Aorta (tissue), 5 donors: ENCODE data around the gene CDH16. TPM values are rescaled to one million over a fixed set of nuclear protein-coding genes. Genes with fewer than 3 reads are reported as not detected.
"Not testable (repeated sequence)": the region's sequence is repeated elsewhere in the genome, so short reads cannot be mapped to it uniquely, and the experiment has no call there.

Experiments
- ATAC-seq: fragments of 200-7000 bp; cut with Tn5 transposase; one replicate; pipeline ENCODE4 v1.9.1; 2022; ENCODE audit warnings: moderate library complexity; ENCODE audit not compliant: low FRiP score
- DNase-seq, 2 donors: peaks; one replicate each; pipeline ENCODE4 v3.0.0-alpha.2; 2020
- H3K27ac ChIP-seq, 2 donors: one replicate each; pipeline ENCODE4 v1.5.1; 2013; ENCODE audit warnings: low read length in 2 of 2, mild to moderate bottlenecking in 2 of 2, moderate library complexity in 2 of 2, control low read depth in 1 of 2, inconsistent platforms in 1 of 2, low read depth in 1 of 2
- H3K27me3 ChIP-seq, 2 donors: one replicate each; pipeline ENCODE4 v1.6.1; 2013; ENCODE audit warnings: control low read depth in 1 of 2, low read length in 1 of 2, mild to moderate bottlenecking in 1 of 2, moderate library complexity in 1 of 2; ENCODE audit not compliant: insufficient read depth in 2 of 2, control insufficient read depth in 1 of 2
- H3K36me3 ChIP-seq, 2 donors: one replicate each; pipeline ENCODE4 v1.6.1; 2013; ENCODE audit warnings: control low read depth in 1 of 2, low read length in 1 of 2, mild to moderate bottlenecking in 1 of 2; ENCODE audit not compliant: insufficient read depth in 2 of 2, control insufficient read depth in 1 of 2
- H3K4me1 ChIP-seq, 2 donors: one replicate each; pipeline ENCODE4 v1.6.1; 2013; ENCODE audit warnings: low read length in 2 of 2, control low read depth in 1 of 2, mild to moderate bottlenecking in 1 of 2, moderate library complexity in 1 of 2; ENCODE audit not compliant: insufficient read depth in 2 of 2, control insufficient read depth in 1 of 2
- H3K4me3 ChIP-seq, 2 donors: one replicate each; pipeline ENCODE4 v1.5.1; 2013; ENCODE audit warnings: low read length in 2 of 2, control low read depth in 1 of 2, mild to moderate bottlenecking in 1 of 2
- H3K9me3 ChIP-seq: one replicate; pipeline ENCODE4 v1.6.1; 2013; ENCODE audit warnings: mild to moderate bottlenecking, low read length; ENCODE audit not compliant: control insufficient read depth
- WGBS, 2 donors: extraction: QIAGEN DNeasy Blood & Tissue Kit; methylation state at CpG; one replicate each; pipeline ENCODE4 v1.1.7; 2013; 5-methylcytosine and 5-hydroxymethylcytosine counted together
- intact Hi-C, 2 donors: fragments of 100-400 bp; cut with DNase I; formaldehyde crosslinking; loops; one replicate each; pipeline versions ENCODE4 v1.14.2 to v1.15.0; 2022
- polyA plus RNA-seq, 2 donors: library from polyadenylated mRNA; stranded (reverse); fragments of 200-250 nt; gene quantifications; one replicate each; pipeline ENCODE4 v1.2.3, GENCODE V29; 2013
- total RNA-seq, 2 donors: library from RNA; stranded (reverse); fragmentation: NEBNext Ultra II Directional; extraction: Animal tissue kit (Norgen Biotek cat#: 25700); gene quantifications; one replicate each; pipeline ENCODE4 v1.2.1, GENCODE V29; 2021
- donor health status: healthy with polysubstance abuse.
- donor health status: Bipolar disorder and iron deficiency.
- donor health status: DM: no; HTN: no; CAD: no.
- donor health status: DM: no; HTN: no; CAD: no.
- donor health status: DM: yes; HTN: yes; CAD: no.

Gene CDH16
- total and polyA plus RNA-seq, 4 donors: 0.18 TPM; not detected in 3

- Histone ChIP-seq H3K9me3 (no peaks in the 10 kb centered on the region), H3K27ac (no peak overlapping the region), H3K4me1 (no peaks in the 10 kb centered on the region), H3K36me3 (no peaks in the 10 kb centered on the region), H3K27me3 (no peaks in the 10 kb centered on the region), H3K4me3 (no peak overlapping the region)
- DNase-seq: no peak
- ATAC-seq: peak; percentile 34
- 14 to 15% methylated on average over 21 of the region's 21 CpGs for WGBS, 2 donors
- intact Hi-C loops: loop anchor here in 1 of 2 donors (2.0 kb wide), 1 partner anchor 54 kb away; no protein-coding TSS in a partner anchor
Measured at GRCh38 chr16:66948837-66949225, 30.1 kb upstream of the CDH16 start.

GRCh38 chr16:66948134-66948836, 29.6 kb upstream of the CDH16 start:
- peaks cover 0 to 2% of the 10 kb centered on the region in 2 donors for H3K36me3 ChIP-seq
- DNase-seq (peak in 1 of 2 donors; percentile 80), ATAC-seq (peak; percentile 51)
- H3K27me3 ChIP-seq: no peaks in the 10 kb centered on the region
- no peaks in the 10 kb centered on the region for H3K9me3 ChIP-seq
- intact Hi-C loops: loop anchor here in 1 of 2 donors (2.0 kb wide), 1 partner anchor 53 kb away; no protein-coding TSS in a partner anchor
- no peaks in the 10 kb centered on the region for H3K4me1 ChIP-seq
- 1 to 2% methylated on average over 44 of the region's 44 CpGs for WGBS, 2 donors
- H3K27ac ChIP-seq: no peak overlapping the region
- peak overlapping the region in 1 of 2 donors; percentile 21 for H3K4me3 ChIP-seq

- Histone ChIP-seq H3K27me3 (no peaks in the 10 kb centered on the region), H3K27ac (no peak overlapping the region), H3K4me3 (peak overlapping the region in 1 of 2 donors; percentile 21), H3K9me3 (no peaks in the 10 kb centered on the region), H3K4me1 (no peaks in the 10 kb centered on the region), H3K36me3 (peaks cover 0 to 5% of the 10 kb centered on the region in 2 donors)
- peak; percentile 82 to 92 for DNase-seq
- 0% methylated on average over 18 to 22 of the region's 23 CpGs for WGBS, 2 donors
- intact Hi-C loops: loop anchor here in 1 of 2 donors (2.0 kb wide), 1 partner anchor 53 kb away; no protein-coding TSS in a partner anchor
- peak; percentile 88 for ATAC-seq
Measured at GRCh38 chr16:66947302-66948065, 28.8 kb upstream of the CDH16 start.

DNA sequence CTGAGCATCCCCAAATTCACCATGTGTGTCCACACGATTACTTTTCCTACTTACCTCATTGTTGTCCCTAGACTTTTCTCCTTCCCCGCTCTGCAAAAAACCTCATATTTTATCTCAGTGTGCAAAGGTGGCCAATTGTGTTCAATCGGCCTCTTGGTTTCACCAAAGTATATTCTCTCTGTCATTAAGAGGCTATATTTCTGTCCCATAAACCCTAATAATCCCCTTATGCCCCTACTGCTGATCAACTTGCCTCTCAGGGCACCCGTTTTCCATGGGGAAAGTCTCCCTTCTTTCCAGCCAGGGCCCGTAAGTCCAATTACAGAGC, 28.3 kb upstream of the CDH16 start:
- H3K27ac ChIP-seq: no peak overlapping the region
- H3K4me3 ChIP-seq: no peak overlapping the region
- ATAC-seq (no peak), DNase-seq (no peak)
- H3K4me1 ChIP-seq: no peaks in the 10 kb centered on the region
- H3K9me3 ChIP-seq: no peaks in the 10 kb centered on the region
- H3K27me3 ChIP-seq: no peaks in the 10 kb centered on the region
- peaks cover 0 to 5% of the 10 kb centered on the region in 2 donors for H3K36me3 ChIP-seq
- WGBS, 2 donors: 24 to 29% methylated on average over 5 of the region's 5 CpGs
- intact Hi-C loops: no loop called here

GRCh38 chr16:66946541-66946940, 27.9 kb upstream of the CDH16 start:
- Histone ChIP-seq H3K27me3 (no peaks in the 10 kb centered on the region), H3K36me3 (peaks cover 0 to 5% of the 10 kb centered on the region in 2 donors), H3K27ac (no peak overlapping the region), H3K4me1 (no peaks in the 10 kb centered on the region), H3K4me3 (no peak overlapping the region), H3K9me3 (no peaks in the 10 kb centered on the region)
- ATAC-seq (no peak), DNase-seq (no peak)
- 66 to 72% methylated on average over 7 of the region's 7 CpGs for WGBS, 2 donors
- intact Hi-C loops: no loop called here

DNA sequence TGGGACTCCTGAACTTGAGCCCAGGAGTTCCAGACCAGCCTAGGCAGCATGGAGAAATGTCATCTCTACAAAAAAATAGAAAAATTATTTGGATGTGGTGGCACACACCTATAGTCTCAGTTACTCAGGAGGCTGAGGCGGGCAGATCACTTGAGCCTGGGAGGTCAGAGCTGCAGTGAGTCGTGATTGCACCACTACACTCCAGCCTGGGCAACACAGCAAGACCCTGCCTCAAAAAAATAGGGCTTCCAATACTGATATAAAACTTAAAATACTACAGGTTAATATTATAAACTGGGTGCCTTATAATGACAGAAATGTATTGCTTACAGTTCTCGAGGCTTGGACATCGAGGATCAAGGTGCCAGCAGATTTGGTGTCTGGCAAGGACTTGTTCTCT, 27.3 kb upstream of the CDH16 start:
- no peak for DNase-seq
- H3K9me3 ChIP-seq: no peaks in the 10 kb centered on the region
- ATAC-seq: no peak
- peaks cover 0 to 5% of the 10 kb centered on the region in 2 donors for H3K36me3 ChIP-seq
- WGBS, 2 donors: 80 to 81% methylated on average over 4 of the region's 4 CpGs
- H3K27ac ChIP-seq: no peak overlapping the region
- intact Hi-C loops: no loop called here
- no peak overlapping the region for H3K4me3 ChIP-seq
- H3K27me3 ChIP-seq: no peaks in the 10 kb centered on the region
- no peaks in the 10 kb centered on the region for H3K4me1 ChIP-seq

GRCh38 chr16:66944971-66945370, 26.3 kb upstream of the CDH16 start:
- intact Hi-C loops, H3K9me3 ChIP-seq, H3K27ac ChIP-seq, DNase-seq, H3K4me3 ChIP-seq, H3K36me3 ChIP-seq, ATAC-seq, H3K4me1 ChIP-seq, H3K27me3 ChIP-seq: not testable (repeated sequence)
- WGBS, 2 donors: 77 to 85% methylated on average over 9 of the region's 9 CpGs

DNA sequence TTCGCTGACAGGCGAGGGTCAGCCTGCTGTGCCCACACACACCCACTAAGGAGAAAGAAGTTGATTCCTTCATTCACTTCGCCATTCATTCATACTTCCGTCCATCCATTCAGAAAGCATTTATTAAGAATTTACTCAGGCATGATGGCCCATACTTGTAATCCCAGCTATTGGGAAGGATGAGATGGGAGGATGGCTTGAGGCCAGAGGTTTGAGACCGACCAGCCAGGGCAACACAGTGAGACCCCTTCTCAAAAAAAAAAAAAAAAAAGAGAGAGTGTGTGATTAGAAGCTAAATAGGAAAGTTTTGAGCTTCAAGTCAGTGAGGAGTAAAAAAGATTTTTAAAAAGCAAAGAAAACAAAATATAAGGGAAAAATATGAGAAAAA, 25.4 kb upstream of the CDH16 start:
- H3K4me3 ChIP-seq: no peak overlapping the region
- no peaks in the 10 kb centered on the region for H3K27me3 ChIP-seq
- no peaks in the 10 kb centered on the region for H3K4me1 ChIP-seq
- peaks cover 0 to 8% of the 10 kb centered on the region in 2 donors for H3K36me3 ChIP-seq
- intact Hi-C loops: no loop called here
- H3K27ac ChIP-seq: no peak overlapping the region
- WGBS, 2 donors: 83 to 85% methylated on average over 5 of the region's 5 CpGs
- no peaks in the 10 kb centered on the region for H3K9me3 ChIP-seq
- ATAC-seq (no peak), DNase-seq (no peak)
